ENCODE measurements around the gene AADAT. TPM values are rescaled to one million over a fixed set of nuclear protein-coding genes. Genes with fewer than 3 reads are reported as not detected.

The AADAT gene
- polyA plus RNA-seq, 2 of the 4 experiments (the other 2 are of a cell fraction): 8.8 to 23.2 TPM

- ATAC-seq (no peak), FAIRE-seq (no peak), DNase-seq (ENCODE audit: low read depth in 1 of 2, low spot score in 1 of 2) (no peak)
- ChIA-PET CTCF (interaction anchor here (1.7 to 3.4 kb wide), 3 partner anchors 18 to 220 kb away, joined by 3 to 12 read pairs (median 9); no protein-coding TSS in a partner anchor), POLR2A (no interaction called here)
- Histone ChIP-seq H3K4me1 (no peaks in the 10 kb centered on the region), H3K9me3 (peaks cover 9% of the 10 kb centered on the region; the same call in 2 of the 3 replicates), H3K27ac (no peak overlapping the region), H3K4me3 (no peak overlapping the region), H3K4me2 (no peak overlapping the region)
- WGBS (ENCODE audit: missing lambda C conversion rate): 0% methylated on average over 1 of the region's 1 CpG
- TF ChIP-seq CHD4 (IDR thresholded peaks at IDR 0.05; ENCODE audit: borderline replicate concordance): no peak
- no peak for TF ChIP-seq NFE2L2 (conservative IDR thresholded peaks at IDR 0.05; ENCODE audit: low read length)
- TF ChIP-seq REST (IDR thresholded peaks at IDR 0.05): no peak
- no peak for TF ChIP-seq SMC3 (IDR thresholded peaks at IDR 0.05)
- no peak for TF ChIP-seq TFCP2L1 (CRISPR knock-in tag; IDR thresholded peaks at IDR 0.05)
- TF ChIP-seq CBX8 (IDR thresholded peaks at IDR 0.05): no peak
- TF ChIP-seq CHD2 (IDR thresholded peaks at IDR 0.05; ENCODE audit: low read length, partially characterized antibody): no peak
- no peak for TF ChIP-seq RNF2 (IDR thresholded peaks at IDR 0.05; ENCODE audit: borderline replicate concordance, low read depth)
- TF ChIP-seq ZC3H11A (IDR thresholded peaks at IDR 0.05): no peak
- TF ChIP-seq NPAS2 (CRISPR knock-in tag; IDR thresholded peaks at IDR 0.05; ENCODE audit: borderline replicate concordance): no peak
- TF ChIP-seq RCOR1 (IDR thresholded peaks at IDR 0.05; ENCODE audit: low read depth, low read length): no peak
- no peak for TF ChIP-seq FOXS1 (CRISPR knock-in tag; IDR thresholded peaks at IDR 0.05)
- TF ChIP-seq KDM5A (IDR thresholded peaks at IDR 0.05): no peak
- no peak for TF ChIP-seq CEBPB (IDR thresholded peaks at IDR 0.05)
- no peak for TF ChIP-seq CBX2 (IDR thresholded peaks at IDR 0.05; ENCODE audit: borderline replicate concordance, low read depth)
- no peak for TF ChIP-seq RARB (CRISPR knock-in tag; IDR thresholded peaks at IDR 0.05)
These were observed 59.6 kb downstream of the AADAT start for GRCh38 chr4:170030121-170030520.

- ATAC-seq (peak; percentile 56 to 90), DNase-seq (ENCODE audit: low read depth in 1 of 2, low spot score in 1 of 2) (peak; percentile 76 to 93), FAIRE-seq (no peak)
- Histone ChIP-seq H3K4me3 (peak overlapping the region; percentile 98), H3K4me2 (peak overlapping the region; percentile 73), H3K9me3 (peaks cover 9% of the 10 kb centered on the region; the same call in 2 of the 3 replicates), H3K27ac (peak overlapping the region; percentile 84 to 100), H3K4me1 (no peaks in the 10 kb centered on the region)
- ChIA-PET CTCF (interaction anchor here (1.0 to 4.7 kb wide), 3 partner anchors 9 to 217 kb away, joined by 3 to 20 read pairs (median 4); no protein-coding TSS in a partner anchor), POLR2A (interaction anchor here (0.7 to 2.1 kb wide), 3 partner anchors 217 to 407 kb away, joined by 3 to 5 read pairs (median 4); no protein-coding TSS in a partner anchor)
- WGBS (ENCODE audit: missing lambda C conversion rate): 3% methylated on average over 34 of the region's 37 CpGs
- no peak for TF ChIP-seq CBX2 (IDR thresholded peaks at IDR 0.05; ENCODE audit: borderline replicate concordance, low read depth)
- no peak for TF ChIP-seq HMGXB4 (CRISPR knock-in tag; IDR thresholded peaks at IDR 0.05; ENCODE audit: borderline replicate concordance)
- no peak for TF ChIP-seq NFE2L2 (conservative IDR thresholded peaks at IDR 0.05; ENCODE audit: low read length)
- TF ChIP-seq SREBF2 (IDR thresholded peaks at IDR 0.05): no peak
- TF ChIP-seq JUNB (IDR thresholded peaks at IDR 0.05): no peak
- TF ChIP-seq HES2 (IDR thresholded peaks at IDR 0.05): no peak
- no peak for TF ChIP-seq TP53 (CRISPR knock-in tag; IDR thresholded peaks at IDR 0.05)
- peak; percentile 82; the same call in 1 of the 2 replicates for TF ChIP-seq HOXB13 (CRISPR knock-in tag; IDR thresholded peaks at IDR 0.05; ENCODE audit: low read depth)
- no peak for TF ChIP-seq RAD21 (conservative IDR thresholded peaks at IDR 0.05 in 1 of 2, IDR thresholded peaks at IDR 0.05 in 1 of 2)
- TF ChIP-seq PHF8 (IDR thresholded peaks at IDR 0.05; ENCODE audit: borderline replicate concordance, low read depth): no peak
- TF ChIP-seq ATOH8 (CRISPR knock-in tag; IDR thresholded peaks at IDR 0.05; ENCODE audit: low read depth): no peak
- TF ChIP-seq JUN (IDR thresholded peaks at IDR 0.05): peak in 1 of 2 experiments; percentile 42; a peak in 1 of 5 replicates
- no peak for TF ChIP-seq CTCF (IDR thresholded peaks at IDR 0.05)
- 0 out of 2 replicates have a peak, but pooled peaks have one; percentile 41 for TF ChIP-seq HOXB5 (CRISPR knock-in tag; IDR thresholded peaks at IDR 0.05)
- TF ChIP-seq RCOR1 (IDR thresholded peaks at IDR 0.05; ENCODE audit: low read depth, low read length): no peak
- TF ChIP-seq TFCP2L1 (CRISPR knock-in tag; IDR thresholded peaks at IDR 0.05): no peak
- TF ChIP-seq ZC3H11A (IDR thresholded peaks at IDR 0.05): no peak
These were observed 62.5 kb downstream of the AADAT start for GRCh38 chr4:170027181-170027829.
